Regular cardiac myocyte (primary cell): ENCODE results near the gene BCOR. TPM values are rescaled to one million over a fixed set of nuclear protein-coding genes. Genes with fewer than 3 reads are reported as not detected.

Experiments
- total RNA-seq: library from RNA; depleted of rRNA; stranded (reverse); fragments of >200 nt; gene quantifications from 2 replicates; pipeline ENCODE4 v1.2.3, GENCODE V29; 2014

The BCOR gene
- total RNA-seq: 11.7 and 13.2 TPM in 2 replicates

GRCh38 chrX:40097504-40098263, at the start of gene BCOR:
Gene BCOR (minus strand): TSS chrX:40097958. CDS start chrX:40077929, 20,029 bp downstream.

